HepG2 (cell line): Measurements from ENCODE around the gene SLC16A3. TPM values are rescaled to one million over a fixed set of nuclear protein-coding genes. Genes with fewer than 3 reads are reported as not detected.
A peak's percentile ranks its signal among the peaks of the same experiment; 100 is the strongest.

Experiments used
- CHD2 ChIP-seq: IDR thresholded peaks from 2 replicates; pipeline ENCODE4 v1.6.1; 2011; ENCODE audit warnings: low read depth, low read length, improper control_type of control experiment
- HMG20B ChIP-seq: conservative IDR thresholded peaks from 2 replicates; pipeline ENCODE4 v1.6.1; 2016; ENCODE audit warnings: missing genetic modification reagents, missing compliant biosample characterization
- JUNB ChIP-seq: sonication (generic); formaldehyde crosslinking; IDR thresholded peaks from 2 replicates; pipeline ENCODE4 v1.8.0; 2022; ENCODE audit warnings: missing genetic modification reagents, mild to moderate bottlenecking, borderline replicate concordance
- MATR3 ChIP-seq: sonication (generic); formaldehyde crosslinking; IDR thresholded peaks from 2 replicates; pipeline ENCODE4 v1.4.0; 2020; ENCODE audit warnings: missing genetic modification reagents
- NFE2 ChIP-seq: sonication (generic); formaldehyde crosslinking; IDR thresholded peaks from 2 replicates; pipeline ENCODE4 v1.4.0; 2020; ENCODE audit warnings: missing genetic modification reagents
- NFKB2 ChIP-seq: sonication (generic); formaldehyde crosslinking; IDR thresholded peaks from 2 replicates; pipeline ENCODE4 v1.4.0; 2020; ENCODE audit warnings: missing genetic modification reagents, borderline replicate concordance
- RBM22 ChIP-seq: fragments of 200-400 bp; formaldehyde crosslinking; optimal IDR thresholded peaks from 2 replicates; pipeline ENCODE3; 2017; ENCODE audit warnings: mild to moderate bottlenecking, low read length, moderate library complexity
- YEATS4 ChIP-seq: sonication (generic); formaldehyde crosslinking; IDR thresholded peaks from 2 replicates; pipeline ENCODE4 v1.4.0; 2020; ENCODE audit warnings: missing genetic modification reagents, borderline replicate concordance
- ZNF253 ChIP-seq: sonication (generic); formaldehyde crosslinking; IDR thresholded peaks from 2 replicates; pipeline ENCODE4 v1.8.0; 2022; ENCODE audit warnings: mild to moderate bottlenecking, missing genetic modification reagents, borderline replicate concordance
- ZNF547 ChIP-seq: sonication (generic); formaldehyde crosslinking; IDR thresholded peaks from 2 replicates; pipeline ENCODE4 v1.5.1; 2020; ENCODE audit warnings: mild to moderate bottlenecking, missing genetic modification reagents
- ZNF776 ChIP-seq: sonication (generic); formaldehyde crosslinking; IDR thresholded peaks from 2 replicates; pipeline ENCODE4 v1.4.0; 2020; ENCODE audit warnings: mild to moderate bottlenecking, missing genetic modification reagents
- ZZZ3 ChIP-seq: sonication (generic); formaldehyde crosslinking; IDR thresholded peaks from 2 replicates; pipeline ENCODE4 v1.4.0; 2020; ENCODE audit warnings: missing genetic modification reagents, mild to moderate bottlenecking, borderline replicate concordance
- polyA plus RNA-seq, 8 experiments: library from polyadenylated mRNA; depleted of rRNA in 3 of 8; stranded (reverse) in 7 of 8; unstranded in 1 of 8; fragments of >200 nt; fragmentation: Illumina TruSeq in 4 of 8; extraction: Trizol in 4 of 8; gene quantifications; 2 replicates each; pipeline versions ENCODE4 v1.2.1 to v1.2.3, GENCODE V29; 2011 to 2016; ENCODE audit warnings: low read depth in 4 of 8, missing spikeins in 1 of 8, mixed read lengths in 1 of 8; ENCODE audit not compliant: insufficient read depth in 1 of 8
- total RNA-seq, 5 experiments: library from RNA; depleted of rRNA; stranded (reverse); fragments of >200 nt; fragmentation: Illumina TruSeq; extraction: Trizol; gene quantifications; 2 replicates each; pipeline ENCODE4 v1.2.3, GENCODE V29; 2016; ENCODE audit warnings: low read depth in 1 of 5
- TF ChIP-seq, protein P1 (sequence below): sonication (generic); formaldehyde crosslinking; IDR thresholded peaks from 2 replicates; pipeline ENCODE4 v1.8.0; 2022; ENCODE audit warnings: mild to moderate bottlenecking, missing genetic modification reagents
- TF ChIP-seq, protein P2 (sequence below): sonication (generic); IDR thresholded peaks from 2 replicates; pipeline ENCODE4 v1.6.1; 2016; ENCODE audit warnings: low read depth, borderline replicate concordance
- TF ChIP-seq, protein P3 (sequence below): sonication (generic); formaldehyde crosslinking; IDR thresholded peaks from 2 replicates; pipeline ENCODE4 v1.4.0; 2020; ENCODE audit warnings: missing genetic modification reagents, mild to moderate bottlenecking, borderline replicate concordance
- TF ChIP-seq, protein P4 (sequence below): sonication (generic); formaldehyde crosslinking; conservative IDR thresholded peaks from 2 replicates; pipeline ENCODE4 v1.4.0; 2020; ENCODE audit warnings: missing genetic modification reagents
- TF ChIP-seq, protein P5 (sequence below): sonication (generic); formaldehyde crosslinking; IDR thresholded peaks from 2 replicates; pipeline ENCODE4 v1.4.0; 2020; ENCODE audit warnings: low read depth, mild to moderate bottlenecking, missing genetic modification reagents
- TF ChIP-seq, protein P6 (sequence below): sonication (generic); formaldehyde crosslinking; IDR thresholded peaks from 2 replicates; pipeline ENCODE4 v1.5.1; 2020; ENCODE audit warnings: missing genetic modification reagents, mild to moderate bottlenecking, borderline replicate concordance

SLC16A3 gene
- total and polyA plus RNA-seq, 2 of the 13 experiments (the other 11 are each of a cell fraction or from before 2014, with no cell fraction given) = 242 to 349 TPM

DNA sequence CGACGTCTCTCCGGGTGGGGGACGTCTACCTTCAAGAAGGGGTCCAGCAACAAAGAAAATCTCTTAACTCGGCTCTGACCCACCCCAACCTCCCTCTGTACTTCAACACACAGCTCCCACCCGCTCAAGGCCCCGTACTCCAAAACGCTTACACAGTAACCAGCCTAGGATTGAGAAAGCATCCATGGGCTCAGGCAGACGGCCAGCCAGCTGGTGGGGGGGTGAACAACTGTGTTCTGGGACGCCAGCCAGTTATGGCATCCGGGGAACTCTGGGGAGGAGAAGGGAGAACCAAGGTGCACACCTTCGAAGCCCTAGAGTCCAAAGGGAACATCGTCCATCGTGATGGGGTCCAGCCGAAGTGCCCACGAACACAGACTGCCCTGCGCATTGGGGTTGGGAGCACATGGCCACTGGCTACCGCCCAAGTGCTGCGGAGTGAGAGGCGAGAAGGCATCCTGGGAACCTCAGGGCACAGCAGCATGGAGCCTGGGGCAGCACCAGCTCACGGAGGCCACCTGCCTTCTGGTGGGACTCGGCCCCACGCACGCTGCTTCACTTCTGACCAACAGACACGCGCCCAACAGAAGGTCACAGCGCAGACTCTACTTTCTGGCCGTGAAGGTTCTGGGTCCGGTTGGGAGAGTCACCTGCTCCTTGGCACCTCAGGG, 14.3 kb downstream of the SLC16A3 start (continued):
- TF ChIP-seq ZNF253 (CRISPR knock-in tag) (0 out of 2 replicates have a peak, but pooled peaks have one; percentile 1), NFKB2 (peak; percentile 78), CHD2 (no peak; the same call in 1 of the 2 replicates), NFE2 (CRISPR knock-in tag) (no peak), ZZZ3 (CRISPR knock-in tag) (0 out of 2 replicates have a peak, but pooled peaks have one; percentile 9), ZNF547 (CRISPR knock-in tag) (no peak), ZNF776 (peak; percentile 40; the same call in 1 of the 2 replicates), YEATS4 (0 out of 2 replicates have a peak, but pooled peaks have one; percentile 3), JUNB (CRISPR knock-in tag) (no peak), HMG20B (CRISPR knock-in tag) (no peak), MATR3 (CRISPR knock-in tag) (no peak), RBM22 (peak; percentile 99)
- TF ChIP-seq, protein P1, sequence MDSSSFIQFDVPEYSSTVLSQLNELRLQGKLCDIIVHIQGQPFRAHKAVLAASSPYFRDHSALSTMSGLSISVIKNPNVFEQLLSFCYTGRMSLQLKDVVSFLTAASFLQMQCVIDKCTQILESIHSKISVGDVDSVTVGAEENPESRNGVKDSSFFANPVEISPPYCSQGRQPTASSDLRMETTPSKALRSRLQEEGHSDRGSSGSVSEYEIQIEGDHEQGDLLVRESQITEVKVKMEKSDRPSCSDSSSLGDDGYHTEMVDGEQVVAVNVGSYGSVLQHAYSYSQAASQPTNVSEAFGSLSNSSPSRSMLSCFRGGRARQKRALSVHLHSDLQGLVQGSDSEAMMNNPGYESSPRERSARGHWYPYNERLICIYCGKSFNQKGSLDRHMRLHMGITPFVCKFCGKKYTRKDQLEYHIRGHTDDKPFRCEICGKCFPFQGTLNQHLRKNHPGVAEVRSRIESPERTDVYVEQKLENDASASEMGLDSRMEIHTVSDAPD (CRISPR knock-in tag) = peak; percentile 87; the same call in 1 of the 2 replicates
- TF ChIP-seq, protein P2, sequence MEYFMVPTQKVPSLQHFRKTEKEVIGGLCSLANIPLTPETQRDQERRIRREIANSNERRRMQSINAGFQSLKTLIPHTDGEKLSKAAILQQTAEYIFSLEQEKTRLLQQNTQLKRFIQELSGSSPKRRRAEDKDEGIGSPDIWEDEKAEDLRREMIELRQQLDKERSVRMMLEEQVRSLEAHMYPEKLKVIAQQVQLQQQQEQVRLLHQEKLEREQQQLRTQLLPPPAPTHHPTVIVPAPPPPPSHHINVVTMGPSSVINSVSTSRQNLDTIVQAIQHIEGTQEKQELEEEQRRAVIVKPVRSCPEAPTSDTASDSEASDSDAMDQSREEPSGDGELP = peak; percentile 94
- TF ChIP-seq, protein P3, sequence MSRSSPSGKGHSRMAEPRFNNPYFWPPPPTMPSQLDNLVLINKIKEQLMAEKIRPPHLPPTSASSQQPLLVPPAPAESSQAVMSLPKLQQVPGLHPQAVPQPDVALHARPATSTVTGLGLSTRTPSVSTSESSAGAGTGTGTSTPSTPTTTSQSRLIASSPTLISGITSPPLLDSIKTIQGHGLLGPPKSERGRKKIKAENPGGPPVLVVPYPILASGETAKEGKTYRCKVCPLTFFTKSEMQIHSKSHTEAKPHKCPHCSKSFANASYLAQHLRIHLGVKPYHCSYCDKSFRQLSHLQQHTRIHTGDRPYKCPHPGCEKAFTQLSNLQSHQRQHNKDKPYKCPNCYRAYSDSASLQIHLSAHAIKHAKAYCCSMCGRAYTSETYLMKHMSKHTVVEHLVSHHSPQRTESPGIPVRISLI (CRISPR knock-in tag) = no peak
- TF ChIP-seq, protein P4, sequence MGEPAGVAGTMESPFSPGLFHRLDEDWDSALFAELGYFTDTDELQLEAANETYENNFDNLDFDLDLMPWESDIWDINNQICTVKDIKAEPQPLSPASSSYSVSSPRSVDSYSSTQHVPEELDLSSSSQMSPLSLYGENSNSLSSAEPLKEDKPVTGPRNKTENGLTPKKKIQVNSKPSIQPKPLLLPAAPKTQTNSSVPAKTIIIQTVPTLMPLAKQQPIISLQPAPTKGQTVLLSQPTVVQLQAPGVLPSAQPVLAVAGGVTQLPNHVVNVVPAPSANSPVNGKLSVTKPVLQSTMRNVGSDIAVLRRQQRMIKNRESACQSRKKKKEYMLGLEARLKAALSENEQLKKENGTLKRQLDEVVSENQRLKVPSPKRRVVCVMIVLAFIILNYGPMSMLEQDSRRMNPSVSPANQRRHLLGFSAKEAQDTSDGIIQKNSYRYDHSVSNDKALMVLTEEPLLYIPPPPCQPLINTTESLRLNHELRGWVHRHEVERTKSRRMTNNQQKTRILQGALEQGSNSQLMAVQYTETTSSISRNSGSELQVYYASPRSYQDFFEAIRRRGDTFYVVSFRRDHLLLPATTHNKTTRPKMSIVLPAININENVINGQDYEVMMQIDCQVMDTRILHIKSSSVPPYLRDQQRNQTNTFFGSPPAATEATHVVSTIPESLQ (CRISPR knock-in tag) = no peak
- TF ChIP-seq, protein P5, sequence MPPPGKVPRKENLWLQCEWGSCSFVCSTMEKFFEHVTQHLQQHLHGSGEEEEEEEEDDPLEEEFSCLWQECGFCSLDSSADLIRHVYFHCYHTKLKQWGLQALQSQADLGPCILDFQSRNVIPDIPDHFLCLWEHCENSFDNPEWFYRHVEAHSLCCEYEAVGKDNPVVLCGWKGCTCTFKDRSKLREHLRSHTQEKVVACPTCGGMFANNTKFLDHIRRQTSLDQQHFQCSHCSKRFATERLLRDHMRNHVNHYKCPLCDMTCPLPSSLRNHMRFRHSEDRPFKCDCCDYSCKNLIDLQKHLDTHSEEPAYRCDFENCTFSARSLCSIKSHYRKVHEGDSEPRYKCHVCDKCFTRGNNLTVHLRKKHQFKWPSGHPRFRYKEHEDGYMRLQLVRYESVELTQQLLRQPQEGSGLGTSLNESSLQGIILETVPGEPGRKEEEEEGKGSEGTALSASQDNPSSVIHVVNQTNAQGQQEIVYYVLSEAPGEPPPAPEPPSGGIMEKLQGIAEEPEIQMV (CRISPR knock-in tag) = 0 out of 2 replicates have a peak, but pooled peaks have one; percentile 45
- TF ChIP-seq, protein P6, sequence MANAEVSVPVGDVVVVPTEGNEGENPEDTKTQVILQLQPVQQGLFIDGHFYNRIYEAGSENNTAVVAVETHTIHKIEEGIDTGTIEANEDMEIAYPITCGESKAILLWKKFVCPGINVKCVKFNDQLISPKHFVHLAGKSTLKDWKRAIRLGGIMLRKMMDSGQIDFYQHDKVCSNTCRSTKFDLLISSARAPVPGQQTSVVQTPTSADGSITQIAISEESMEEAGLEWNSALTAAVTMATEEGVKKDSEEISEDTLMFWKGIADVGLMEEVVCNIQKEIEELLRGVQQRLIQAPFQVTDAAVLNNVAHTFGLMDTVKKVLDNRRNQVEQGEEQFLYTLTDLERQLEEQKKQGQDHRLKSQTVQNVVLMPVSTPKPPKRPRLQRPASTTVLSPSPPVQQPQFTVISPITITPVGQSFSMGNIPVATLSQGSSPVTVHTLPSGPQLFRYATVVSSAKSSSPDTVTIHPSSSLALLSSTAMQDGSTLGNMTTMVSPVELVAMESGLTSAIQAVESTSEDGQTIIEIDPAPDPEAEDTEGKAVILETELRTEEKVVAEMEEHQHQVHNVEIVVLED (CRISPR knock-in tag) = no peak
